Lung (tissue), 12 donors: ENCODE results near the gene ABCG5. TPM values are rescaled to one million over a fixed set of nuclear protein-coding genes. Genes with fewer than 3 reads are reported as not detected.

Experiments
- ATAC-seq: fragments of 200-7000 bp; cut with Tn5 transposase; one replicate; pipeline ENCODE4 v1.9.1; 2020; ENCODE audit warnings: moderate number of reproducible peaks; ENCODE audit not compliant: insufficient read depth, low FRiP score
- DNase-seq, 3 donors: peaks; one replicate each; pipeline ENCODE4 v3.0.0-alpha.2; 2013 to 2017
- H3K27ac ChIP-seq, 2 donors: one replicate each; pipeline ENCODE4 v1.5.1; 2013; ENCODE audit warnings: mild to moderate bottlenecking in 2 of 2, moderate library complexity in 2 of 2, control low read depth in 1 of 2, inconsistent platforms in 1 of 2, low read depth in 1 of 2, low read length in 1 of 2
- H3K27me3 ChIP-seq, 3 donors: one replicate each; pipeline ENCODE4 v1.5.1; 2013; ENCODE audit warnings: low read length in 2 of 3; ENCODE audit not compliant: control insufficient read depth in 3 of 3, insufficient read depth in 3 of 3
- H3K36me3 ChIP-seq, 4 donors: one replicate each; pipeline ENCODE4 v1.5.1; 2013; ENCODE audit warnings: low read length in 4 of 4, mild to moderate bottlenecking in 1 of 4, moderate library complexity in 1 of 4; ENCODE audit not compliant: control insufficient read depth in 4 of 4, insufficient read depth in 4 of 4
- H3K4me1 ChIP-seq, 5 donors: one replicate each; pipeline ENCODE4 v1.5.1; 2013; ENCODE audit warnings: low read length in 5 of 5, mild to moderate bottlenecking in 2 of 5, moderate library complexity in 1 of 5; ENCODE audit not compliant: control insufficient read depth in 5 of 5, insufficient read depth in 5 of 5
- H3K4me3 ChIP-seq: one replicate; pipeline ENCODE4 v1.5.1; 2013; ENCODE audit warnings: mild to moderate bottlenecking, control low read depth, moderate library complexity
- H3K9ac ChIP-seq, 2 donors: one replicate each; pipeline ENCODE4 v1.5.1; 2013; ENCODE audit warnings: low read length in 2 of 2, control low read depth in 1 of 2; ENCODE audit not compliant: insufficient read depth in 1 of 2
- H3K9me3 ChIP-seq, 4 donors: one replicate each; pipeline ENCODE4 v1.5.1; 2013; ENCODE audit warnings: low read length in 3 of 4, mild to moderate bottlenecking in 1 of 4, moderate library complexity in 1 of 4; ENCODE audit not compliant: control insufficient read depth in 4 of 4, insufficient read depth in 3 of 4
- WGBS, 2 donors: extraction: QIAGEN DNeasy Blood & Tissue Kit; methylation state at CpG; one replicate each; pipeline ENCODE4 v1.1.7; 2013; 5-methylcytosine and 5-hydroxymethylcytosine counted together
- polyA plus RNA-seq, 2 donors: library from polyadenylated mRNA; stranded (reverse); fragments of 200-250 nt; gene quantifications; one replicate each; pipeline ENCODE4 v1.2.1, GENCODE V29; 2013
- total RNA-seq, 2 donors: library from RNA; depleted of rRNA in 1 of 2; stranded (reverse); fragments of >200 nt in 1 of 2; gene quantifications; one replicate each; pipeline ENCODE4 v1.2.1, GENCODE V29; 2014 to 2021
- TF ChIP-seq, protein P1 (sequence below): IDR thresholded peaks from 2 replicates; pipeline ENCODE4 v1.5.1; 2012; ENCODE audit warnings: mild to moderate bottlenecking; ENCODE audit errors: control extremely low read depth, extremely low read depth
- donor health status: control.
- donor health status: control.
- donor health status: Bipolar disorder and iron deficiency.
- donor health status: healthy.
- donor health status: DM: yes; HTN: yes; CAD: no.

Gene ABCG5
- total and polyA plus RNA-seq, 4 donors, result 0.09 TPM; not detected in 3

GRCh38 chr2:43884689-43885088, 46.0 kb upstream of the ABCG5 start:
- Histone ChIP-seq H3K4me3 (no peak overlapping the region), H3K27me3 (no peaks in the 10 kb centered on the region), H3K9ac (no peak overlapping the region), H3K9me3 (no peaks in the 10 kb centered on the region), H3K36me3 (peaks cover 9 to 24% (median 16%) of the 10 kb centered on the region in 4 donors), H3K4me1 (peaks cover 0 to 16% (median 10%) of the 10 kb centered on the region in 5 donors), H3K27ac (no peak overlapping the region)
- DNase-seq (peak in 2 of 3 donors; percentile 17 to 20), ATAC-seq (no peak)
- TF ChIP-seq, protein P1, sequence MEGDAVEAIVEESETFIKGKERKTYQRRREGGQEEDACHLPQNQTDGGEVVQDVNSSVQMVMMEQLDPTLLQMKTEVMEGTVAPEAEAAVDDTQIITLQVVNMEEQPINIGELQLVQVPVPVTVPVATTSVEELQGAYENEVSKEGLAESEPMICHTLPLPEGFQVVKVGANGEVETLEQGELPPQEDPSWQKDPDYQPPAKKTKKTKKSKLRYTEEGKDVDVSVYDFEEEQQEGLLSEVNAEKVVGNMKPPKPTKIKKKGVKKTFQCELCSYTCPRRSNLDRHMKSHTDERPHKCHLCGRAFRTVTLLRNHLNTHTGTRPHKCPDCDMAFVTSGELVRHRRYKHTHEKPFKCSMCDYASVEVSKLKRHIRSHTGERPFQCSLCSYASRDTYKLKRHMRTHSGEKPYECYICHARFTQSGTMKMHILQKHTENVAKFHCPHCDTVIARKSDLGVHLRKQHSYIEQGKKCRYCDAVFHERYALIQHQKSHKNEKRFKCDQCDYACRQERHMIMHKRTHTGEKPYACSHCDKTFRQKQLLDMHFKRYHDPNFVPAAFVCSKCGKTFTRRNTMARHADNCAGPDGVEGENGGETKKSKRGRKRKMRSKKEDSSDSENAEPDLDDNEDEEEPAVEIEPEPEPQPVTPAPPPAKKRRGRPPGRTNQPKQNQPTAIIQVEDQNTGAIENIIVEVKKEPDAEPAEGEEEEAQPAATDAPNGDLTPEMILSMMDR, result no peak
- WGBS, 2 donors, result 69 to 82% methylated on average over 5 of the region's 5 CpGs

DNA sequence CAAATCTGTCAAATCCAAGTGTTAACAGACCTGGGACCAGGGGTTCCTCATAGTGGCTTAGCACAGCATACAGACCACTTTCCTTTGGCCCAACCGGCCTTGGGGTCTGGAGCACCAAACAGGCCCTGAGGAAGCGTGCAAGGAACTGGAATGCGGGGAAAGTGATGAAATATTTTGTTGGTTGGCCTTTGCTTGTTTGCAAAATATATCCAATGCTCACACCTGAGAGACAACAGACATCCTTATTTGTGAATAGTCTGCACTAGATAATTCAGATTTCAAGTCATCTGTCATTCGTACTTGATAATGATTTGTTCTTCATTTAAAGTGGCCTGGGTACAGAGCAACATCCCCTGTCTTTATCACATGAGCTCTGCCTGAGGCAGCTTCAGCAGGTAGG, 43.7 kb upstream of the ABCG5 start:
- Histone ChIP-seq H3K4me3 (no peak overlapping the region), H3K4me1 (peaks cover 0 to 16% (median 10%) of the 10 kb centered on the region in 5 donors), H3K27ac (no peak overlapping the region), H3K36me3 (peaks cover 3 to 6% (median 5%) of the 10 kb centered on the region in 4 donors), H3K27me3 (no peaks in the 10 kb centered on the region), H3K9me3 (no peaks in the 10 kb centered on the region), H3K9ac (peak overlapping the region in 1 of 2 donors; percentile 28)
- TF ChIP-seq, protein P1, result no peak
- 72% methylated on average over 4 of the region's 4 CpGs for WGBS, 2 donors
- ATAC-seq (no peak), DNase-seq (peak in 2 of 3 donors; percentile 5 to 18)

GRCh38 chr2:43880952-43881351, 42.3 kb upstream of the ABCG5 start:
- 74 to 80% methylated on average over 5 of the region's 5 CpGs for WGBS, 2 donors
- ATAC-seq (no peak), DNase-seq (no peak)
- Histone ChIP-seq H3K36me3 (no peaks in the 10 kb centered on the region), H3K27me3 (no peaks in the 10 kb centered on the region), H3K27ac (peak overlapping the region in 1 of 2 donors; percentile 15), H3K9me3 (no peaks in the 10 kb centered on the region), H3K4me1 (peaks cover 0 to 16% (median 10%) of the 10 kb centered on the region in 5 donors), H3K4me3 (no peak overlapping the region), H3K9ac (no peak overlapping the region)
- TF ChIP-seq, protein P1, result no peak

GRCh38 chr2:43880471-43880870, 41.8 kb upstream of the ABCG5 start:
- TF ChIP-seq, protein P1, result no peak
- Histone ChIP-seq H3K4me3 (no peak overlapping the region), H3K36me3 (no peaks in the 10 kb centered on the region), H3K9ac (no peak overlapping the region), H3K27me3 (no peaks in the 10 kb centered on the region), H3K4me1 (peaks cover 0 to 16% (median 10%) of the 10 kb centered on the region in 5 donors), H3K9me3 (no peaks in the 10 kb centered on the region), H3K27ac (no peak overlapping the region)
- 81 to 99% methylated on average over 9 of the region's 9 CpGs for WGBS, 2 donors
- DNase-seq, result no peak
- ATAC-seq, result no peak
